ELF-1 (cell line): ENCODE results near the gene TMEM165.

Experiments used
- DNase-seq: peaks from one replicate; pipeline ENCODE4 v3.0.0-alpha.2; 2016; ENCODE audit warnings: low read depth, low spot score

TMEM165 gene

DNA sequence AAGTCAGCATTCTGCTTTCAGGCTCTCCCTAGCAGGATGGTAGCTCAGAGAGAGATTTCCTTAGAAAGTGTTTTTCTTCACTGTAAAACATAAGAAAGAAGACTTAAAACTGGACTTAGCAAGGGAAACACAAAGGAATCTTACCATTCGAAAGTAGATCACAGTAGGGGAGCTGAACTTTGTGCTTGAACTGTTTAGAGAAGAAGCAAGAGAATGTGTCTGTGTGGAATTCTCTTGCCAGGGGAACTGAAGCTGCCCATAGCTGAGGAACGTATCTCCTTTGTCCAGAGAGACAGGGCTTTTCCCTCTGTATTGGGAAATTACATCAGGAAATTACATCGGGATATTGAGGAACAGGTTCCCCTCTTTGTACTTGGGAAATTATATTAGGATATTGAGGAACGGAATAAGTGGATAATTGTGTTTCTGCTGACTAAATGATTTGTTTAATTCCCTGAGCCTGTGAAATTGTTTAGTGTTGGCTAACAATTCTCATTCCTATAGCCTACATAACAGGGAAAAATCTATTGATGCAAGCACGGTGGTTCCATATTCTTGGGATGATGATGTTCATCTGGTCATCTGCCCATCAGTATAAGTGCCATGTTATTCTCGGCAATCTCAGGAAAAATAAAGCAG is 28.6 kb upstream of the TMEM165 start:
- DNase-seq = no peak

DNA sequence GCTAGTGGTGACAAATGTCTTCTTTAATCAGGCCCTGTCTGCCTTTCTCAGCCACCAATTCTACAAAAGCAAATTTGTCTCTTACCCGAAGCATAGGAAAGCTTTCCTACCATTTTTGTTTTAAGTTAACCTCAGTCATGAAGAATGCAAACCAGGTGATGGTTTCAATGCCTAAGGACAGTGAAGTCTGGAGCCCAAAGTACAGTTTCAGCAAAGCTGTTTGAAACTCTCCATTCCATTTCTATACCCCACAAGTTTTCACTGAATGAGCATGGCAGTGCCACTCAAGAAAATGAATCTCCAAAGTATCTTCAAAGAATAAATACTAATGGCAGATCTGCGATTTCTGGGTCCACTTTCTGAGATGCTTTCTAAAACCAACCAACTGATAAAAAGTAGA is 25.8 kb upstream of the TMEM165 start:
- no peak for DNase-seq

GRCh38 chr4:55372259-55372658 is 23.5 kb upstream of the TMEM165 start:
- DNase-seq = no peak

- no peak for DNase-seq
Measured at GRCh38 chr4:55373461-55373860, 22.3 kb upstream of the TMEM165 start.

DNA sequence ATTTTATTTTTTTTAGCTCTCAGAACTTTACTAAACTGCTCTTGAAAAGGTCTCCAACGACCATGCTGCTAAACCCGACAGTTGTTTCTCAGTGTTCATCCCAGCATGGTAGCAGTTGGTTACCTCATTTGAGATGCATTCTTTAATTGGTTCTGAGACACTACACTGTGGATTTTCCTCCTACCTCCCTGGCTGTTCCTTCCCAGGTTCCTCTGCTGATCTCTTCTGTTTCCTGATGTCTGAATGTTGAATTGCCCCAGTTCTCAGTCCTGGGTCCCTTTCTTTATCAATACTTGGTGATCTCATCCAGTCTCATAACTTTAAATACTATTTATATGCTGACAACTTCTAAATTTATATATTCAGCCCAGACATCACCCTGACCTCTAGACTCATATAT is 19.1 kb upstream of the TMEM165 start:
- no peak for DNase-seq

- DNase-seq = no peak
Measured at GRCh38 chr4:55378617-55379467, 16.9 kb upstream of the TMEM165 start.

GRCh38 chr4:55380576-55380975 is 15.2 kb upstream of the TMEM165 start:
- DNase-seq = no peak

- no peak for DNase-seq
Measured at GRCh38 chr4:55381502-55381901, 14.3 kb upstream of the TMEM165 start.

DNA sequence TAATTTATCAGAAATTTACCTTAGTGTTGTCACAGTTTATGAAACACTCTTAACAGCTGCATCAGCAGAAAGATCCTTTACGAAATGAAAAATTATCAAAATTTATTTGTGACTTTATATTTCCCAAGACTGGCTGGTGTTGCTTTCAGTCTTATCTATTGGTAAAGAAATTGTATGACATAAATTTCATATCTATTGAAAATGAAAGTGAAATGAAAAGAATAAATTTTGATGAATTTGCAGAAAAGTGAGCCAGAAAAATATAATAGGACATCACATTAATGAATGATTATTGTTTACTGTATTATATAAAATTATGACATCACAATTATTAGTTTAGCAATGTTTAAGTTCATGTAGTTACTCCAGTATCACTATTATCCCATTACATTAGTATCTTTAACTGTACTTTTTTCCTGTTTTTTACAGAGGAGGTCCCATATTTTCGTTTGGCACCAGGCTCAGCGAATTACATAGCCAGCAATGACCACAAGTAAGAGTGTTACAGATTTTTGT is 13.2 kb upstream of the TMEM165 start:
- DNase-seq = no peak

DNA sequence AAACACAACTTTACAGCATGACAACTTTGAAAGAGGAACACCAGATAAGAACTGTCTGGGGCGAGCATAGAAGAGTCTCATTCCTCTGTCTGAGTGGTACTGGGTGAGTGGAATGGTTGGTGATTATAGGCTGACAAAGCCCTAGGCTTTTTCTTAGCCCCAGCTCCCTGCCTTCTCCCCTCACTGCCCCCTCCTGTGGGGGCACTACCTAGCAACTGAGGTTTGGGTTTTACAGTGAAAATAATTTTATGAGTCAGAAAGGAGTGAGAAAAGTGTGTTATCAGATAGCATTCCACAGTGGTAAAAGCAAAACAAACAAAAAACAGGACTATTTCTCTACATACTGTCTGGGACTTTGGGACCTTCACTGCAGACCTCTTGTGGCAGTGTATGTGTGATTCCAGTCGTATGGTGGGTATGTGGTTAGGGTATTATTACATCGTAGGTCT is 10.5 kb upstream of the TMEM165 start:
- no peak for DNase-seq

DNA sequence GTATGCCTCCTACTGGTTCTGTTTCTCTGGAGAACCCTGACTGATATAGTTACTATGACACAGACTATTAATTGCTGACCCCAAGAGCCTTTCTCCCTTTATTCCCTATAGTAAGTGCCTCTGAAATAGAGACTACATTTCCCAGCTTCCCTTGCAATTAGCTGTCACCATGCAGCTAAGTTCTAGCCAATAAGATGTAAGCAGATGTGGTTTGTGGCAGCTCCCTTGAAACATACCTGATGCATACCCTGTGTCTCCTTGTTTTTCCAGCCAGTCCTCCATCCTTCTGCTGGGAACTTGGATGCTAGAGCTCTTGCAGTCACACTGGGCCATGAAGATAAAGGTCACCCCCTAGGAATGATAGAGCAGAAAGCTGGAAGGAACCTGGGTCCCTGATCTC is 9.7 kb upstream of the TMEM165 start:
- no peak for DNase-seq

- DNase-seq = no peak
Measured at GRCh38 chr4:55386840-55387239, 8.9 kb upstream of the TMEM165 start.

GRCh38 chr4:55393461-55394320 is 2.1 kb upstream of the TMEM165 start:
- DNase-seq = no peak

GRCh38 chr4:55395218-55395528 is 584 bp upstream of the TMEM165 start:
- DNase-seq = no peak

GRCh38 chr4:55396308-55397125 is 760 bp downstream of the TMEM165 start:
- DNase-seq = peak; percentile 72

- DNase-seq = peak; percentile 35
Measured at GRCh38 chr4:55397126-55397436, 1.3 kb downstream of the TMEM165 start.

- DNase-seq = peak; percentile 25
Measured at GRCh38 chr4:55397520-55398321, 2.0 kb downstream of the TMEM165 start.

GRCh38 chr4:55398461-55398860 is 2.7 kb downstream of the TMEM165 start:
- no peak for DNase-seq

DNA sequence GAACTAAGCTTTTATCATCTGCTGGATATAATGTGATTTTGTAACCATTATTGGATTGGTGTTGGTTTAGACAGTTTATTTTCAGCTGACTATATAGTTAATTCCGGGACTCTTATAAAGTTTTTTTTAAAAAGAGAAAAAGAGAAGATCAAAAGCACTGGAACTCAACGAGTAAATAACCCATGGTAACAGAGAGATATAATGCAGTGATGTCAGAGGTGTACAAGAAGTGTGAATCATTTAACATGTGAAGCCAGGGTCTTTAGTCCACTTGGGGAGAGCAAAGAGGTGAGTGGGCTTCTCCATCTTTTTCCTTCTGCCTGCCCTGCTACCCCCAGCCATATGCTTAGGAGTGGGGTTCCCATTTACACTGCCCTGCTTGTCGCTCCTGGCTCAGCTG is 3.2 kb downstream of the TMEM165 start:
- DNase-seq = peak; percentile 19

GRCh38 chr4:55399581-55399980 is 3.8 kb downstream of the TMEM165 start:
- no peak for DNase-seq

DNA sequence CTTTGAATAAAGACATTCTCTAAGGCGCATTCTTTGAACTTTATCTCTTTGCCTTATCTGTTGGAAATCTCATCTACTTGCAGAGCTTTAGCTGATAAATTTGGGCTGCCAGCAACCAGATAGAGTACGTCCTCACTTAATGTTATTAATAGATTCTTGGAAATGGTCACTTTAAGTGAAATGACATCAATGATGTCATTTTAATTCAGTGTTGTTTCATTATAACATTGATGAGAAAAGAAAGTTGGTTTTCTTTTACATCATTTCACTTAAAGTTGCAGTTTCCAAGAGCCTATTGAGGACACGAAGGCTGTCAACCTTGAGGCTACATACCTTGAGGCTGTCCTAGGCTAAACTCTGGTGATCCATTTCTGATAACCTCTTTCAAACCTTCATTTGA is 9.3 kb downstream of the TMEM165 start:
- DNase-seq = no peak
